ENCODE results near the gene GDA.

Gene GDA

DNA sequence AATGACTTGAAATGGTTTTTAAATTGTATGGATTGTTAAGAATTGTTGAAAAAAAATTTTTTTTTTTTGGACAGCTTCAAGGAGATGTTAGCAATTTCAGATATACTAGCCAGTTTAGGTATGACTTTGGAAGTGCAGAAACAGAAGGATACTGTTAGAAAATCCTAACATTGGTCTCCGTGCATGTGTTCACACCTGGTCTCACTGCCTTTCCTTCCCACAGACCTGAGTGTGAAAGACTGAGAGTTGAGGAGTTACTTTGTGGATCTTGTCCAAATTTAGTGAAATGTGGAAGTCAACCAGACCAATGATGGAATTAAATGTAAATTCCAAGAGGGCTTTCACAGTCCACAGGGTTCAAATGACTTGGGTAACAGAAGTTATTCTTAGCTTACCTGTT lies 102.3 kb downstream of the GDA start:
- no peak for DNase-seq (ENCODE audit: low read depth)
- TF ChIP-seq, protein P1, sequence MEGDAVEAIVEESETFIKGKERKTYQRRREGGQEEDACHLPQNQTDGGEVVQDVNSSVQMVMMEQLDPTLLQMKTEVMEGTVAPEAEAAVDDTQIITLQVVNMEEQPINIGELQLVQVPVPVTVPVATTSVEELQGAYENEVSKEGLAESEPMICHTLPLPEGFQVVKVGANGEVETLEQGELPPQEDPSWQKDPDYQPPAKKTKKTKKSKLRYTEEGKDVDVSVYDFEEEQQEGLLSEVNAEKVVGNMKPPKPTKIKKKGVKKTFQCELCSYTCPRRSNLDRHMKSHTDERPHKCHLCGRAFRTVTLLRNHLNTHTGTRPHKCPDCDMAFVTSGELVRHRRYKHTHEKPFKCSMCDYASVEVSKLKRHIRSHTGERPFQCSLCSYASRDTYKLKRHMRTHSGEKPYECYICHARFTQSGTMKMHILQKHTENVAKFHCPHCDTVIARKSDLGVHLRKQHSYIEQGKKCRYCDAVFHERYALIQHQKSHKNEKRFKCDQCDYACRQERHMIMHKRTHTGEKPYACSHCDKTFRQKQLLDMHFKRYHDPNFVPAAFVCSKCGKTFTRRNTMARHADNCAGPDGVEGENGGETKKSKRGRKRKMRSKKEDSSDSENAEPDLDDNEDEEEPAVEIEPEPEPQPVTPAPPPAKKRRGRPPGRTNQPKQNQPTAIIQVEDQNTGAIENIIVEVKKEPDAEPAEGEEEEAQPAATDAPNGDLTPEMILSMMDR (IDR thresholded peaks at IDR 0.05; ENCODE audit: insufficient read depth, low read depth, low read length, missing control alignments) = no peak
- no peak overlapping the region for H3K4me3 ChIP-seq (ENCODE audit: low read length)

DNA sequence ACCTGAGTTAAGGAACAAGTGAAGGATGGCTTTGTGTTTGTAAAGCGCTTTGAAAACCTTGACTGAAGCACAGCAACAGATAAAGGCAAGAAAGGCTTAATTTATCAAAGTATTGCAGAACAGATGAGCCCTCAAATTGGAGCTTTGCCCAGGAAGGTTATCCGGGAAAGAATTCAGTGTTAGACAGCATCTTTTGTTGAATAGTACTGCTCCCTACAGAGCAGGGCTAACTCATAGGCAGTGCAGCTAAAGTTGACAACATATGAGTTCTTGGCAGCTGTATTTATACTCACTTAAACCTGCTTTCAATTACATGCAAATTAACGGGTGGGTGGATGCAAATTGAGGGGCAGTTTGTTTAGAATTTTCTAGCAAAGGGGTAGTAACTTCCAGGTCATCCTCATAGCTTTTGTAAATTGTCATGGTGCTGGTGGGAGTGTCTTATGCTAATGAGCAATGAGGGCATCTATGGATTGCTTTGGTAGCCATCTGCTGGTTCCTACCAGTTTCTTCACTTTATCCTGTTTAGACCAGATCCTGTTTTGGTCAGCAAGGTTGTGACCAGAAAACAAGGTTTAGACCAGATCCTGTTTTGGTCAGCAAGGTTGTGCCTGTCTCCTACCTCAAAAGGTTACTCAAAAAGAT lies 105.8 kb downstream of the GDA start:
- no peak for DNase-seq (ENCODE audit: low read depth)
- no peak overlapping the region for H3K4me3 ChIP-seq (ENCODE audit: low read length)
- TF ChIP-seq, protein P1 (IDR thresholded peaks at IDR 0.05; ENCODE audit: insufficient read depth, low read depth, low read length, missing control alignments) = no peak

DNA sequence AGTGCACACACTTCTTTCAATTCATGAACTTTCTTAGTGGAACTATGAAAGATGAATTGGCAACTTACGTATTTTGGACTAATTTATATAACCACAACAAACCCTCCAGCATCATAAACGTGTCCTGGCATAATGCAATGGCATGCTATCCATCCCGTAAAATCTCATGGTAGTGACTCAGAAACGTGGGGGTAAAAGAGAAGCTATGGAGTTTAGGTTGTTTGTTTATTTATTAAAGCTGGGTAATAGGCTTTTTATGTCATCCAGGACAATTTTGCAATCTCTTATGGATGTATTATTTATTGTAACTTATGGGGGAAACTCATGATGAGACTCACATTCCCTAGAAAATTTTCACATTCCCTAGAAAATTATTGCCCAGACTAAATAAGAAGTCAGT lies 106.3 kb downstream of the GDA start:
- DNase-seq (ENCODE audit: low read depth) = peak; percentile 64
- no peak overlapping the region for H3K4me3 ChIP-seq (ENCODE audit: low read length)
- TF ChIP-seq, protein P1 (IDR thresholded peaks at IDR 0.05; ENCODE audit: insufficient read depth, low read depth, low read length, missing control alignments) = no peak

DNA sequence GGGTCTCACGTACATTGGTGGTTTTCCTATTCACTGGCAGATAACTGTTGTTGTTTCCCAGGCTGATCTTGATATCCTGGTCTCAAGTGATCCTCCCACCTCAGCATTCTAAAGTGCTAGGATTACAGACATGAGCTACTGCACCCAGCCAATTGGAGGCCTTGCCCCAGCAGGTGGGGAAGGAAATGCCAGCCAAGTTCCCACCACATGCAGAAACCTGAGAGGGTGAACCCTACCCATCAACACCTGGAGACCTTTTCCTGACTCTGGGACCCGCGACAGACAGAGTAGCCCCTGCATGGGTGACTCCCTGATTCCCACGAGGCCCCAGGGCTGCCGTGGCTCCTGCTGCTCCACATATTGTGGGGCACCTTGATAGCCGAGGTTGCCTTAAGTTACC lies 107.7 kb downstream of the GDA start:
- no peak for DNase-seq (ENCODE audit: low read depth)
- TF ChIP-seq, protein P1 (IDR thresholded peaks at IDR 0.05; ENCODE audit: insufficient read depth, low read depth, low read length, missing control alignments) = no peak
- no peak overlapping the region for H3K4me3 ChIP-seq (ENCODE audit: low read length)

DNA sequence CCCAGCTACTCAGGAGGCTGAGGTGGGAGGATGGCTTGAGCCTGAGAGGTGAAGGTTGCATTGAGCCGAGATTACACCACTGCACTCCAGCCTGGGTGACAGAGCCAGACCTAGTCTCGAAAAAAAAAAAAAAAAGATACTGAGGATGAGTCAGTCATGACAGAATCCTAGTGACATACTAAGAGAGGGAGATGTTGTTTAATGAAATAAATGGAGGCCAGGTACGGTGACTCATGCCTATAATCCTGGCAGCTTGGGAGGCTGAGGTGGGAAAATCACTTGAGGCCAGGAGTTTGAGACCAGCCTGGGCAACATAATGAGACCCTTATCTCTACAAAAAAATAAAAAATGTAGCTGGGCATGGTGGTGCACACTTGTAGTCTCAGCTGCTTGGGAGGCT lies 108.6 kb downstream of the GDA start:
- TF ChIP-seq, protein P1 (IDR thresholded peaks at IDR 0.05; ENCODE audit: insufficient read depth, low read depth, low read length, missing control alignments) = no peak
- no peak overlapping the region for H3K4me3 ChIP-seq (ENCODE audit: low read length)
- DNase-seq (ENCODE audit: low read depth) = peak; percentile 81

DNA sequence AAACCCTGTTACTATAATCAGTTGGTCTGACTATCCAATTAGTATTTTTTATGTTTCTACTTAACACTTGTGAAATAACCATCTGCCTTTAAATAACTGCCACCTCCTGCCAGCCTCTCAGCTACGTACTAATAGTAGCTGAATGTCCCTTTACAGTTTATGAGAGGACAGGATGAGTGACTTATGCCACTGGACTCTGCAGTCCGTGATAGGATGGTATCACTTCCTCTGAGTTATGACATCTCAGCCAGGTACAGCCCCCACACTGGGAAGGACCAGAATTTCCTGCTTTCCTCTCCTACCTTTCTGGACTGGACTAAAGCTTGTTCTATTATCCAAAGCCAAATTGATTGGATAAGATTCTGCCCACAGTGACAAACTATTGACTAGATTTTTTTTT lies 112.8 kb downstream of the GDA start:
- TF ChIP-seq, protein P1 (IDR thresholded peaks at IDR 0.05; ENCODE audit: insufficient read depth, low read depth, low read length, missing control alignments) = no peak
- no peak overlapping the region for H3K4me3 ChIP-seq (ENCODE audit: low read length)
- peak; percentile 41 for DNase-seq (ENCODE audit: low read depth)

DNA sequence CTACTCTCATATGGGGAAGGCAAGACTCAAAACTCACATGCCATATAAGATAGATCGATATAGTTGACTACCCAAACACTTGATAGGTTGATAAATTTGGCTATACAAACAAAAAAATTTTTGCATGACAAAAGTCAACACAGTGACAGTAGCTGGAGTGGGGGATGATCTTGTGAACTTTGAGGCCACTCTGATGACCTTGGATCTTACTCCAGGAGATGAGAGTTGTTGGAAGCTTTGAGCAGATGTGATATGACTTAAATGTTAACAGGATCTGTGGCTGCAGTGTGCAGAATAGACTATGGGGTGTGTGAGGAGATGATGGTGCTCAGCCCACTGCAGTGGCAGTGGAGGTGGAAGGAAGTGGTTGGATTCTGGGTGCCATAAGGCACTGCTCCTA lies 114.3 kb downstream of the GDA start:
- no peak for DNase-seq (ENCODE audit: low read depth)
- TF ChIP-seq, protein P1 (IDR thresholded peaks at IDR 0.05; ENCODE audit: insufficient read depth, low read depth, low read length, missing control alignments) = no peak
- no peak overlapping the region for H3K4me3 ChIP-seq (ENCODE audit: low read length)
